Measurements from ENCODE around the gene ZMIZ2.

Gene ZMIZ2

GRCh38 chr7:44793919-44794318 lies 45.3 kb downstream of the ZMIZ2 start:
- TF ChIP-seq, protein P1, sequence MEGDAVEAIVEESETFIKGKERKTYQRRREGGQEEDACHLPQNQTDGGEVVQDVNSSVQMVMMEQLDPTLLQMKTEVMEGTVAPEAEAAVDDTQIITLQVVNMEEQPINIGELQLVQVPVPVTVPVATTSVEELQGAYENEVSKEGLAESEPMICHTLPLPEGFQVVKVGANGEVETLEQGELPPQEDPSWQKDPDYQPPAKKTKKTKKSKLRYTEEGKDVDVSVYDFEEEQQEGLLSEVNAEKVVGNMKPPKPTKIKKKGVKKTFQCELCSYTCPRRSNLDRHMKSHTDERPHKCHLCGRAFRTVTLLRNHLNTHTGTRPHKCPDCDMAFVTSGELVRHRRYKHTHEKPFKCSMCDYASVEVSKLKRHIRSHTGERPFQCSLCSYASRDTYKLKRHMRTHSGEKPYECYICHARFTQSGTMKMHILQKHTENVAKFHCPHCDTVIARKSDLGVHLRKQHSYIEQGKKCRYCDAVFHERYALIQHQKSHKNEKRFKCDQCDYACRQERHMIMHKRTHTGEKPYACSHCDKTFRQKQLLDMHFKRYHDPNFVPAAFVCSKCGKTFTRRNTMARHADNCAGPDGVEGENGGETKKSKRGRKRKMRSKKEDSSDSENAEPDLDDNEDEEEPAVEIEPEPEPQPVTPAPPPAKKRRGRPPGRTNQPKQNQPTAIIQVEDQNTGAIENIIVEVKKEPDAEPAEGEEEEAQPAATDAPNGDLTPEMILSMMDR (IDR thresholded peaks at IDR 0.05), result no peak

DNA sequence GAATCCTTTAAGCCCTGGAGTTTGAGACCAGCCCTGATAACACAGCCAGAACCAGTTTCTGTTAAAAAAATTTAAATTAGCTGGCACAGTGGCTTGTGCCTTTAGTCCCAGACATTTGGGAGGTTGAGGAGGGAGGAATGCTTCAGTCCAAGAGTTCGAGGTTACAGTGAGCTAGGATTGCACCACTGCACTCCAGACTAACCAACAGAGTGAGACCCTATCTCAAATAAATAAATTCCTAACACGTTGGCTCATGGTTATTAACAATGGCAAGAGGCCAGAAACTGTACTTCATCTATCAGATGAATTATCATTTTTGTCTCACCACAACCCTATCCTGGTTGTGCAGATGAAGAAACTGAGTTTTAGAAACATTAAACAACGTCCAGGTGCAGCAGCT lies 45.7 kb downstream of the ZMIZ2 start:
- TF ChIP-seq, protein P1 (IDR thresholded peaks at IDR 0.05), result no peak

GRCh38 chr7:44796034-44796503 lies 47.4 kb downstream of the ZMIZ2 start:
- TF ChIP-seq, protein P1 (IDR thresholded peaks at IDR 0.05), result no peak

DNA sequence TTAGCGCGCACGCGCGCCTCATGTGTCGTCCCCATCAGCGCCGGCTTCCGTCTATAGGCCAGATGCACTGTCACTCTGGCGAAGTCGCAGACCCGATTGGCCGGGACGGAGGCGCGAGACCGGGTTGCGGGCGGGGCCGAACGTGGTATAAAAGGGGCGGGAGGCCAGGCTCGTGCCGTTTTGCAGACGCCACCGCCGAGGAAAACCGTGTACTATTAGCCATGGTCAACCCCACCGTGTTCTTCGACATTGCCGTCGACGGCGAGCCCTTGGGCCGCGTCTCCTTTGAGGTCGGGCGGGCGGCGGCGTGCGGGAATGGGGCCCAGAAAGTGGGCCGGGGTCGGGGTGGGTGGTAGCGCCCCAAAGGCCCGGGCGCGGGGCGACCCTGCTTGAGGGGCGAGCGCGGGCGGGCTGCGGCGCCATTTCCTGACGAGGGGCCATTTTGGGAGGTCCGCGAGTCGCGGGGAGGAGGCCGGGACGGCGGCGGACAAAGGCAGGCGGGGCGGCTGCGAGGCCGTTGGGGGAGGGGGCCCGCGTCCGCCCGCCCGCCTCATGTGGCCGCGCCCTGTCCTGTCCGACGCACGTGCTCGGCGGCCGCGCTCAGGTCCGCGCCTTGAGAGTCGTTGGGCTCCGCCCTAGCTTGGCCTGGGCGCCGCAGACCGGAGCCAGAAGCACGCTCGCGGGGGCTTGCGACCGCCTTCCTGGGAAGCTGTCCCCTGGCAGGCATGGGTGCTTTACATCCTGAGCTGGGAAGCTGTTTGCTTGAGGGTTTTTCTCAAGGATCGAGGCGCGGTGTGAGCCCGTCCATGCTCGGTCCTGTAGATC lies 48.1 kb downstream of the ZMIZ2 start, which contains the start of gene PPIA:
Gene PPIA, plus strand, starts transcription at position 178 of the 825 bp plus-strand sequence. Its CDS starts 44 bp downstream, at position 222.
- TF ChIP-seq, protein P1 (IDR thresholded peaks at IDR 0.05), result no peak

- TF ChIP-seq, protein P1 (IDR thresholded peaks at IDR 0.05), result peak; percentile 50; the same call in 1 of the 2 replicates
Measured at GRCh38 chr7:44797329-44798258, 48.9 kb downstream of the ZMIZ2 start.

DNA sequence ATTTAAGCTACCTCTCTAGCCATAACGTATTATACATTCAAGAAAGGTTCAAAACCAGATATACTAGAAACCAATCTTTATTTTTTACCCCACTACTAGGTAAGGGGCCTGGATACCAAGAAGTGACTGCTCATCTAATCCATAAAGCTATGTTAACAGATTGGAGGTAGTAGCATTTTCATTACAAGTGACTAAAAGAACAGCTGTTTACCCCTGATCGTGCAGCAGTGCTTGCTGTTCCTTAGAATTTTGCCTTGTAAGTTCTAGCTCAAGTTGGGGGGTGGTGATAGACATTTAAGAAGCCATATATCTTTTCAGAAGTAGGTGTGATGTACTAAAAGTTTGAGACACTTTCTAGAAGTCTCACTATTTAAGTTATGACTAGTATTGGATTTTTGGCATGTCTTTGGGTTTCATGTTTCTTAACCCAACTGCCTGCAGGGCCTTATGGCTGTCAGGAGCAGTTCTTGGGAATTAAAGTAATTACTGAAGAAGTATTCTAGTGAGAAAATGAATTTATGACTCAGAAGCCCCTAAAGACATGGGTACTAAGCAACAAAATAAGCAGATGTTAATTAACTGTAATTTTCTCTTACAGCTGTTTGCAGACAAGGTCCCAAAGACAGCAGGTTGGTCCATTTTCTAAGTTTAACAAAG lies 50.1 kb downstream of the ZMIZ2 start:
- TF ChIP-seq, protein P1 (IDR thresholded peaks at IDR 0.05), result no peak

DNA sequence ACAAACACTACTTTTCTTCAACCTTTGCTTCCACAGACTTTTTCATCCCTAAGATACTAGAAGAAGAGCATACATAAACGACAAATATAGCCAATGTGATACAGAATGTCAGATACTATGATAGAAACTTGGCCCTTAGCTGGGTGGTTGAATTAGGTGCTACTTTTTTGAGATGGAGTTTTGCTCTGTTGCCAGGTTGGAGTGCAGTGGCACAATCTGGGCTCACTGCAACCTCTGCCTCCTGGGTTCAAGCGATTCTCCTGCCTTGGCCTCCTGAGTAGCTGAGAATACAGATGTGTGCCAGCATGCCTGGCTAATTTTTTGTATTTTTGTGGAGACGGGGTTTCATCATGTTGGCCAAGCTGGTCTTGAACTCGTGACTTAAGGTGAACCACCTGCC lies 51.3 kb downstream of the ZMIZ2 start:
- TF ChIP-seq, protein P1 (IDR thresholded peaks at IDR 0.05), result no peak
